ENCODE measurements around the gene NSG2.

DNA sequence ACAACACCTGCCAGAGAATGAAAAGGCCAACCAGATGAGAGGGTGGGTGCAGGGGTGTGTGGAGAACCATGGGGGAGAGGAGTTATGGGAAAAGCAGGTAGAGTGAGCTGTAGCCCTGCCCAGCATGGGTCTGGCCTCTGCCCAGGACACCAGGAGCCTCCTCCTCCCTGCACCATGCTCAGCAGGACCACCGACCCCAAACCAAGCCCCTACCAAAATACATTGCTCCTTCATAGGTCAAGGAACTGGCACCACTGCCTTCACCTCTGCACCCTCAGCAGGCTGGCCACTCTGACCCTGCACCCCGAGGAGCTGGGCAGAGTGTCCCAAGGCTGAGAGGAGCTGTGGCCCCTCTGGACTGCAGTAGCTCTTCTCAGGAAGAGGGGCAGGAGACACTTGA, 102.0 kb downstream of the NSG2 start:
- TF ChIP-seq, protein P1, sequence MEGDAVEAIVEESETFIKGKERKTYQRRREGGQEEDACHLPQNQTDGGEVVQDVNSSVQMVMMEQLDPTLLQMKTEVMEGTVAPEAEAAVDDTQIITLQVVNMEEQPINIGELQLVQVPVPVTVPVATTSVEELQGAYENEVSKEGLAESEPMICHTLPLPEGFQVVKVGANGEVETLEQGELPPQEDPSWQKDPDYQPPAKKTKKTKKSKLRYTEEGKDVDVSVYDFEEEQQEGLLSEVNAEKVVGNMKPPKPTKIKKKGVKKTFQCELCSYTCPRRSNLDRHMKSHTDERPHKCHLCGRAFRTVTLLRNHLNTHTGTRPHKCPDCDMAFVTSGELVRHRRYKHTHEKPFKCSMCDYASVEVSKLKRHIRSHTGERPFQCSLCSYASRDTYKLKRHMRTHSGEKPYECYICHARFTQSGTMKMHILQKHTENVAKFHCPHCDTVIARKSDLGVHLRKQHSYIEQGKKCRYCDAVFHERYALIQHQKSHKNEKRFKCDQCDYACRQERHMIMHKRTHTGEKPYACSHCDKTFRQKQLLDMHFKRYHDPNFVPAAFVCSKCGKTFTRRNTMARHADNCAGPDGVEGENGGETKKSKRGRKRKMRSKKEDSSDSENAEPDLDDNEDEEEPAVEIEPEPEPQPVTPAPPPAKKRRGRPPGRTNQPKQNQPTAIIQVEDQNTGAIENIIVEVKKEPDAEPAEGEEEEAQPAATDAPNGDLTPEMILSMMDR (IDR thresholded peaks at IDR 0.05): no peak
- no peak for TF ChIP-seq POLR2A (IDR thresholded peaks at IDR 0.05)
